GM19023 (cell line): Measurements from ENCODE around the gene WDR44.
"Not testable (repeated sequence)": the region's sequence is repeated elsewhere in the genome, so short reads cannot be mapped to it uniquely, and the experiment has no call there.

Source experiments
- ATAC-seq: cut with Tn5 transposase; IDR thresholded peaks from one replicate; pipeline ENCODE4 v1.9.1; 2021; ENCODE audit warnings: mild to moderate bottlenecking, moderate library complexity; ENCODE audit not compliant: unreplicated experiment

The WDR44 gene

GRCh38 chrX:118480172-118480571 is 134.3 kb downstream of the WDR44 start:
- ATAC-seq = no peak

GRCh38 chrX:118482384-118482783 is 136.5 kb downstream of the WDR44 start:
- ATAC-seq = not testable (repeated sequence)

- ATAC-seq = no peak
These were observed 138.5 kb downstream of the WDR44 start for GRCh38 chrX:118484216-118484903.

- ATAC-seq = not testable (repeated sequence)
These were observed 140.8 kb downstream of the WDR44 start for GRCh38 chrX:118486693-118487092.

GRCh38 chrX:118493016-118493415 is 147.1 kb downstream of the WDR44 start:
- ATAC-seq = no peak

- ATAC-seq = no peak
These were observed 147.9 kb downstream of the WDR44 start for GRCh38 chrX:118493653-118494297.

GRCh38 chrX:118495061-118495921 is 149.4 kb downstream of the WDR44 start, which contains the start of gene DOCK11:
TSS of gene DOCK11 (plus strand) at chrX:118495815. CDS start at chrX:118495972, 157 bp downstream.
- ATAC-seq = peak; percentile 76

GRCh38 chrX:118495958-118496762 is 150.3 kb downstream of the WDR44 start:
- peak; percentile 59 for ATAC-seq

GRCh38 chrX:118496763-118497079 is 150.8 kb downstream of the WDR44 start:
- ATAC-seq = peak; percentile 8

GRCh38 chrX:118497180-118497818 is 151.4 kb downstream of the WDR44 start:
- no peak for ATAC-seq

- ATAC-seq = no peak
These were observed 152.4 kb downstream of the WDR44 start for GRCh38 chrX:118498351-118498750.

GRCh38 chrX:118498755-118499154 is 152.8 kb downstream of the WDR44 start:
- ATAC-seq = no peak

GRCh38 chrX:118499295-118499694 is 153.4 kb downstream of the WDR44 start:
- ATAC-seq = no peak
